Measurements from ENCODE around the gene SRP19. TPM values are rescaled to one million over a fixed set of nuclear protein-coding genes. Genes with fewer than 3 reads are reported as not detected.

The SRP19 gene
- total RNA-seq, 4 donors from 2014 or later: 15.7 to 58.6 (median 40.6) TPM

DNA sequence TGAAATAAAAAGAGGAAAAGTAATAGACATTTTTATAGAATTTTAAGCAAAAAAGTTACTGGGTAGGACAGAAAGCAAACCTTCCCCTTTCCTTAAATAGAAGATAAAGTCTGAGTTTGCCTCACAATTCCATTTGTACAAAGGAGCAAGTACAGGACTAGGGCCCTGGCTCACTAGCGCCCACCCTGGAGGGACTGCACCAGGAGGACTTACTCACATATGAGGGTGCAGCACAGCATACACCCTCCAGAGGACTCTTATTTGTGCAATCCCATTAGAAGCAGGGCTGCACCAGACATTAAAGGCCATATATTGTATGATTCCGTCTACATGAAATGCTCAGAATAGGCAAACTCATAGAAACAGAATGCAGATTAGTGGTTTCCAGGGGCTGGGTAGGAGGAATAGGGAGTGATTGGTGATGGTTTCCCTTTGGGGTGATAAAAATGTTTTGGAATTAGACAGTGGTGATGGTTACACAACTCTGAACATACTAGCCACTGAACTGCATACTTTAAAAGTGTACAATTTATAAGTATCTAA lies 56.4 kb downstream of the SRP19 start:
- H3K4me1 ChIP-seq: peaks cover 17 to 69% (median 36%) of the 10 kb centered on the region in 4 donors
- TF ChIP-seq CTCF (IDR thresholded peaks at IDR 0.05) (no peak), POLR2AphosphoS5 (IDR thresholded peaks at IDR 0.05) (no peak), EP300 (IDR thresholded peaks at IDR 0.05; ENCODE audit: low read depth) (no peak), POLR2A (IDR thresholded peaks at IDR 0.05) (no peak)
- 97 to 100% methylated on average over 1 to 2 of the region's 2 CpGs for WGBS, 2 donors (ENCODE audit: low coverage in 1 of 2)
- H3K27me3 ChIP-seq: no peaks in the 10 kb centered on the region
- H3K27ac ChIP-seq: no peak overlapping the region
- peaks cover 0 to 7% (median 0%) of the 10 kb centered on the region in 4 donors for H3K36me3 ChIP-seq
- no peaks in the 10 kb centered on the region for H3K9me3 ChIP-seq
- in situ Hi-C loops (cut with MboI; ENCODE audit: low pct_ligation_motif_present in 1 of 4, low pct_unique_long_range_greater_than_20kb in 1 of 4, low sequenced_read_pairs in 3 of 4) (no loop called here), intact Hi-C loops (cut with DNase I; ENCODE audit: low total_unique reads) (no loop called here)
- H3K4me3 ChIP-seq: no peak overlapping the region
- no peak for DNase-seq

GRCh38 chr5:112918136-112918535 lies 57.0 kb downstream of the SRP19 start:
- Histone ChIP-seq H3K9me3 (no peaks in the 10 kb centered on the region), H3K27me3 (no peaks in the 10 kb centered on the region), H3K4me1 (peaks cover 23 to 69% (median 37%) of the 10 kb centered on the region in 4 donors), H3K27ac (no peak overlapping the region), H3K36me3 (peaks cover 0 to 7% (median 0%) of the 10 kb centered on the region in 4 donors), H3K4me3 (no peak overlapping the region)
- WGBS, 2 donors (ENCODE audit: low coverage in 1 of 2): 92 to 97% methylated on average over 3 of the region's 3 CpGs
- no peak for DNase-seq
- in situ Hi-C loops (cut with MboI; ENCODE audit: low pct_ligation_motif_present in 1 of 4, low pct_unique_long_range_greater_than_20kb in 1 of 4, low sequenced_read_pairs in 3 of 4) (no loop called here), intact Hi-C loops (cut with DNase I; ENCODE audit: low total_unique reads) (no loop called here)
- TF ChIP-seq CTCF (IDR thresholded peaks at IDR 0.05) (no peak), POLR2AphosphoS5 (IDR thresholded peaks at IDR 0.05) (no peak), POLR2A (IDR thresholded peaks at IDR 0.05) (no peak), EP300 (IDR thresholded peaks at IDR 0.05; ENCODE audit: low read depth) (no peak)

- Histone ChIP-seq H3K36me3 (peaks cover 0 to 7% (median 0%) of the 10 kb centered on the region in 4 donors), H3K27ac (no peak overlapping the region), H3K4me3 (no peak overlapping the region), H3K4me1 (peaks cover 23 to 71% (median 37%) of the 10 kb centered on the region in 4 donors), H3K27me3 (no peaks in the 10 kb centered on the region), H3K9me3 (no peaks in the 10 kb centered on the region)
- no peak for DNase-seq
- intact Hi-C loops (cut with DNase I; ENCODE audit: low total_unique reads): no loop called here
- TF ChIP-seq POLR2AphosphoS5 (IDR thresholded peaks at IDR 0.05): no peak
- TF ChIP-seq CTCF (IDR thresholded peaks at IDR 0.05): no peak
- TF ChIP-seq POLR2A (IDR thresholded peaks at IDR 0.05): no peak
- TF ChIP-seq EP300 (IDR thresholded peaks at IDR 0.05; ENCODE audit: low read depth): no peak
- in situ Hi-C loops (cut with MboI; ENCODE audit: low pct_ligation_motif_present in 1 of 4, low pct_unique_long_range_greater_than_20kb in 1 of 4, low sequenced_read_pairs in 3 of 4): no loop called here
- WGBS, 2 donors (ENCODE audit: low coverage in 1 of 2): 70% methylated on average over 1 of the region's 1 CpG; no CpG with 5 or more reads in 1 of the 2 donors
Measured at GRCh38 chr5:112918679-112919078, 57.6 kb downstream of the SRP19 start.

Other genes starting within 250 kb of the SRP19 start
- 100 to 1,000 TPM in 1 of 4 donors, 10 to 100 TPM in 3; 77.8 to 109 (median 85.7) TPM for gene APC, start 123.4 kb upstream of the SRP19 start, total RNA-seq
- gene REEP5, start 60.9 kb downstream of the SRP19 start, total RNA-seq: 10 to 100 TPM; 15.7 to 63.5 (median 56.4) TPM
- gene DCP2, start 115.5 kb downstream of the SRP19 start, total RNA-seq: 10 to 100 TPM; 11.6 to 27.8 (median 20.7) TPM

Data from transverse colon (tissue), 4 donors.